ENCODE measurements around the gene AOX1. TPM values are rescaled to one million over a fixed set of nuclear protein-coding genes. Genes with fewer than 3 reads are reported as not detected.
A peak's percentile ranks its signal among the peaks of the same experiment; 100 is the strongest.

Gene AOX1
- total and polyA plus RNA-seq, 9 of the 15 experiments (the other 6 are each of a cell fraction or from before 2014, with no cell fraction given): 0.10 to 0.55 (median 0.20) TPM; not detected in 6

- TF ChIP-seq MXD1 (CRISPR knock-in tag; IDR thresholded peaks at IDR 0.05; ENCODE audit: borderline replicate concordance, poor library complexity, severe bottlenecking): no peak
- TF ChIP-seq ZNF12 (CRISPR knock-in tag; IDR thresholded peaks at IDR 0.05): no peak
- TF ChIP-seq, protein P1, sequence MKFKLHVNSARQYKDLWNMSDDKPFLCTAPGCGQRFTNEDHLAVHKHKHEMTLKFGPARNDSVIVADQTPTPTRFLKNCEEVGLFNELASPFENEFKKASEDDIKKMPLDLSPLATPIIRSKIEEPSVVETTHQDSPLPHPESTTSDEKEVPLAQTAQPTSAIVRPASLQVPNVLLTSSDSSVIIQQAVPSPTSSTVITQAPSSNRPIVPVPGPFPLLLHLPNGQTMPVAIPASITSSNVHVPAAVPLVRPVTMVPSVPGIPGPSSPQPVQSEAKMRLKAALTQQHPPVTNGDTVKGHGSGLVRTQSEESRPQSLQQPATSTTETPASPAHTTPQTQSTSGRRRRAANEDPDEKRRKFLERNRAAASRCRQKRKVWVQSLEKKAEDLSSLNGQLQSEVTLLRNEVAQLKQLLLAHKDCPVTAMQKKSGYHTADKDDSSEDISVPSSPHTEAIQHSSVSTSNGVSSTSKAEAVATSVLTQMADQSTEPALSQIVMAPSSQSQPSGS (CRISPR knock-in tag; IDR thresholded peaks at IDR 0.05): no peak
- peak; percentile 63; the same call in 1 of the 2 replicates for TF ChIP-seq SMC3 (conservative IDR thresholded peaks at IDR 0.05; ENCODE audit: insufficient read depth, low read depth, low read length)
- no peak for TF ChIP-seq SAFB2 (IDR thresholded peaks at IDR 0.05; ENCODE audit: borderline replicate concordance, low read depth, low read length, severe bottlenecking)
- TF ChIP-seq ZNF143 (CRISPR knock-in tag; IDR thresholded peaks at IDR 0.05): no peak
- TF ChIP-seq, protein P2, sequence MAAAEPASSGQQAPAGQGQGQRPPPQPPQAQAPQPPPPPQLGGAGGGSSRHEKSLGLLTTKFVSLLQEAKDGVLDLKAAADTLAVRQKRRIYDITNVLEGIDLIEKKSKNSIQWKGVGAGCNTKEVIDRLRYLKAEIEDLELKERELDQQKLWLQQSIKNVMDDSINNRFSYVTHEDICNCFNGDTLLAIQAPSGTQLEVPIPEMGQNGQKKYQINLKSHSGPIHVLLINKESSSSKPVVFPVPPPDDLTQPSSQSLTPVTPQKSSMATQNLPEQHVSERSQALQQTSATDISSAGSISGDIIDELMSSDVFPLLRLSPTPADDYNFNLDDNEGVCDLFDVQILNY (CRISPR knock-in tag; IDR thresholded peaks at IDR 0.05): no peak
- TF ChIP-seq GTF2F1 (IDR thresholded peaks at IDR 0.05; ENCODE audit: low read depth, low read length): no peak
- TF ChIP-seq NFRKB (IDR thresholded peaks at IDR 0.05; ENCODE audit: low read depth): no peak
- peak; percentile 64 for TF ChIP-seq KDM5B (IDR thresholded peaks at IDR 0.05; ENCODE audit: insufficient replicate concordance, low read depth, low read length)
- no peak for TF ChIP-seq XRCC4 (IDR thresholded peaks at IDR 0.05; ENCODE audit: extremely low read depth, insufficient read depth, insufficient read length)
- peak; percentile 56 for TF ChIP-seq MAX (CRISPR knock-in tag; IDR thresholded peaks at IDR 0.05)
- no peak for TF ChIP-seq IFI16 (CRISPR knock-in tag; IDR thresholded peaks at IDR 0.05)
- peak; percentile 83 for TF ChIP-seq JUND (IDR thresholded peaks at IDR 0.05; ENCODE audit: borderline replicate concordance, low read depth, low read length)
- TF ChIP-seq JUND (tag; IDR thresholded peaks at IDR 0.05; ENCODE audit: borderline replicate concordance, low read depth, low read length): peak; percentile 85
- no peak for TF ChIP-seq SRSF3 (IDR thresholded peaks at IDR 0.05; ENCODE audit: insufficient read depth, low read length)
- TF ChIP-seq TOE1 (IDR thresholded peaks at IDR 0.05; ENCODE audit: borderline replicate concordance): no peak
- no peak for TF ChIP-seq TOE1 (CRISPR knock-in tag; IDR thresholded peaks at IDR 0.05; ENCODE audit: borderline replicate concordance, low read depth)
- TF ChIP-seq ZBTB7A (IDR thresholded peaks at IDR 0.05; ENCODE audit: borderline replicate concordance, control insufficient read depth, low read depth, low read length): no peak
- no peak for TF ChIP-seq HNRNPK (IDR thresholded peaks at IDR 0.05; ENCODE audit: low read depth, low read length, poor library complexity, severe bottlenecking)
- no peak for TF ChIP-seq SMARCC2 (IDR thresholded peaks at IDR 0.05; ENCODE audit: low read depth)
- TF ChIP-seq NFXL1 (CRISPR knock-in tag; IDR thresholded peaks at IDR 0.05): no peak
- 0 out of 2 replicates have a peak, but pooled peaks have one; percentile 21 for TF ChIP-seq ZNF175 (CRISPR knock-in tag; IDR thresholded peaks at IDR 0.05; ENCODE audit: low read depth)
- TF ChIP-seq ARID2 (IDR thresholded peaks at IDR 0.05): peak; percentile 23; the same call in 1 of the 2 replicates
- TF ChIP-seq ZNF133 (CRISPR knock-in tag; IDR thresholded peaks at IDR 0.05): no peak
- TF ChIP-seq ZNF232 (CRISPR knock-in tag; IDR thresholded peaks at IDR 0.05): no peak
Measured at GRCh38 chr2:200713003-200713703, 127.3 kb downstream of the AOX1 start (continued).

All from K562 (cell line).